Loucy (cell line): Measurements from ENCODE around the gene KCNJ12.
"Not testable (repeated sequence)": the region's sequence is repeated elsewhere in the genome, so short reads cannot be mapped to it uniquely, and the experiment has no call there.

ENCODE experiments used
- H2AFZ ChIP-seq: fragments of 200-600 bp; sonication (generic); 2 replicates; pipeline ENCODE4 v1.6.0; 2016; ENCODE audit warnings: antibody characterized with exemption, mild to moderate bottlenecking, low read length, moderate library complexity
- H3F3A ChIP-seq: fragments of 200-600 bp; 2 replicates; pipeline ENCODE4 v1.6.0; 2016; ENCODE audit warnings: antibody characterized with exemption, low read depth, mild to moderate bottlenecking
- H3K27me3 ChIP-seq: fragments of 200-600 bp; sonication (generic); 2 replicates; pipeline ENCODE4 v1.6.1; 2014; ENCODE audit warnings: low read length, mild to moderate bottlenecking; ENCODE audit not compliant: insufficient read depth, poor library complexity, severe bottlenecking
- H3K36me3 ChIP-seq: fragments of 200-600 bp; sonication (generic); 2 replicates; pipeline ENCODE4 v1.6.1; 2016; ENCODE audit warnings: low read length; ENCODE audit not compliant: insufficient read depth
- H3K4me1 ChIP-seq: fragments of 200-600 bp; sonication (generic); 2 replicates; pipeline ENCODE4 v1.5.1; 2014; ENCODE audit warnings: low read length, mild to moderate bottlenecking; ENCODE audit not compliant: insufficient read depth, poor library complexity, severe bottlenecking
- H3K4me2 ChIP-seq: fragments of 200-600 bp; sonication (generic); 2 replicates; pipeline ENCODE4 v1.6.0; 2014; ENCODE audit warnings: antibody characterized with exemption, low read length, low read depth, mild to moderate bottlenecking; ENCODE audit not compliant: poor library complexity, severe bottlenecking
- H3K4me3 ChIP-seq: fragments of 200-600 bp; sonication (generic); 2 replicates; pipeline ENCODE4 v1.5.1; 2014; ENCODE audit warnings: low read length, mild to moderate bottlenecking, mixed read lengths; ENCODE audit not compliant: poor library complexity, severe bottlenecking
- H3K79me2 ChIP-seq: fragments of 200-600 bp; sonication (generic); 2 replicates; pipeline ENCODE4 v1.6.1; 2014; ENCODE audit warnings: low read length; ENCODE audit not compliant: insufficient read depth
- H3K9ac ChIP-seq: fragments of 200-600 bp; sonication (generic); 2 replicates; pipeline ENCODE4 v1.6.0; 2014; ENCODE audit warnings: mild to moderate bottlenecking, low read depth, low read length, moderate library complexity; ENCODE audit not compliant: poor library complexity, severe bottlenecking
- H3K9me2 ChIP-seq: fragments of 200-600 bp; sonication (generic); replicated peaks from 2 replicates; pipeline ENCODE4 v1.6.1; 2016; ENCODE audit warnings: low read depth, low read length, mixed read lengths
- H3K9me3 ChIP-seq: fragments of 200-600 bp; sonication (generic); 2 replicates; pipeline ENCODE4 v1.6.1; 2014; ENCODE audit warnings: mild to moderate bottlenecking, antibody characterized with exemption, low read length, low read depth; ENCODE audit not compliant: insufficient read depth
- H4K20me1 ChIP-seq: fragments of 200-600 bp; sonication (generic); 2 replicates; pipeline ENCODE4 v1.6.0; 2014; ENCODE audit warnings: antibody characterized with exemption, low read length, mild to moderate bottlenecking; ENCODE audit not compliant: insufficient read depth, poor library complexity, severe bottlenecking
- CTCF ChIP-seq: fragments of 200-600 bp; sonication (generic); conservative IDR thresholded peaks from 2 replicates; pipeline ENCODE4 v1.5.1; 2014; ENCODE audit warnings: mild to moderate bottlenecking, antibody characterized with exemption, low read length
- EZH2phosphoT487 ChIP-seq: fragments of 200-600 bp; IDR thresholded peaks from 2 replicates; pipeline ENCODE4 v1.6.1; 2018; ENCODE audit warnings: antibody characterized with exemption, mild to moderate bottlenecking, moderate library complexity, borderline replicate concordance

Gene KCNJ12

GRCh38 chr17:21418446-21419298, 42.5 kb downstream of the KCNJ12 start:
- H3K9ac ChIP-seq, result no peak overlapping the region
- no peaks in the 10 kb centered on the region for H3K27me3 ChIP-seq
- no peaks in the 10 kb centered on the region for H3K36me3 ChIP-seq
- H3K4me3 ChIP-seq, result no peak overlapping the region
- H3F3A ChIP-seq, result no peaks in the 10 kb centered on the region
- H2AFZ ChIP-seq, result no peak overlapping the region
- H3K4me1 ChIP-seq, result no peaks in the 10 kb centered on the region
- no peaks in the 10 kb centered on the region for H3K9me2 ChIP-seq
- TF ChIP-seq CTCF, result no peak
- TF ChIP-seq EZH2phosphoT487, result no peak
- no peak overlapping the region for H3K4me2 ChIP-seq
- no peaks in the 10 kb centered on the region; the same call in 1 of the 2 replicates for H3K9me3 ChIP-seq
- no peaks in the 10 kb centered on the region for H3K79me2 ChIP-seq
- H4K20me1 ChIP-seq, result no peaks in the 10 kb centered on the region

- H4K20me1 ChIP-seq, result no peaks in the 10 kb centered on the region
- no peak overlapping the region for H3K4me3 ChIP-seq
- H3K9me3 ChIP-seq, result no peaks in the 10 kb centered on the region; the same call in 1 of the 2 replicates
- no peaks in the 10 kb centered on the region for H3K4me1 ChIP-seq
- no peaks in the 10 kb centered on the region for H3K27me3 ChIP-seq
- H2AFZ ChIP-seq, result no peak overlapping the region
- TF ChIP-seq CTCF, result no peak
- TF ChIP-seq EZH2phosphoT487, result no peak
- H3K4me2 ChIP-seq, result no peak overlapping the region
- H3K36me3 ChIP-seq, result no peaks in the 10 kb centered on the region
- no peak overlapping the region for H3K9ac ChIP-seq
- no peaks in the 10 kb centered on the region for H3K79me2 ChIP-seq
- H3F3A ChIP-seq, result no peaks in the 10 kb centered on the region
- no peaks in the 10 kb centered on the region for H3K9me2 ChIP-seq
These were observed 43.4 kb downstream of the KCNJ12 start for GRCh38 chr17:21419299-21420239.

GRCh38 chr17:21420503-21421090, 44.4 kb downstream of the KCNJ12 start:
- H3K79me2 ChIP-seq, H4K20me1 ChIP-seq, H3K27me3 ChIP-seq, H3F3A ChIP-seq, H3K9me3 ChIP-seq, H3K9me2 ChIP-seq, H2AFZ ChIP-seq, H3K4me3 ChIP-seq, H3K4me2 ChIP-seq, H3K9ac ChIP-seq, H3K4me1 ChIP-seq, H3K36me3 ChIP-seq: not testable (repeated sequence)

- not testable (repeated sequence) for H3K9me3 ChIP-seq, H2AFZ ChIP-seq, H3K36me3 ChIP-seq, H3K9me2 ChIP-seq, H4K20me1 ChIP-seq, H3K4me3 ChIP-seq, H3K4me2 ChIP-seq, H3K27me3 ChIP-seq, H3K9ac ChIP-seq, H3K79me2 ChIP-seq, H3K4me1 ChIP-seq, H3F3A ChIP-seq
These were observed 45.5 kb downstream of the KCNJ12 start for GRCh38 chr17:21421421-21422310.
